ENCODE data around the gene CNGA4.

GRCh38 chr11:6263662-6264061 is 24.8 kb downstream of the CNGA4 start:
- TF ChIP-seq CTCF (conservative IDR thresholded peaks at IDR 0.05; ENCODE audit: low read length) (no peak), EZH2phosphoT487 (IDR thresholded peaks at IDR 0.05; ENCODE audit: borderline replicate concordance) (no peak)
